NCI-H446 treated with DMSO at 0.1 percent for 48 hours (cell line): ENCODE results near the gene CRYGN.
A peak's percentile ranks its signal among the peaks of the same experiment; 100 is the strongest.

ENCODE experiments used
- DNase-seq: peaks from one replicate; lab custom pipeline; 2025; lab: John Stamatoyannopoulos, UW

CRYGN gene

GRCh38 chr7:151459726-151460473 is 20.0 kb upstream of the CRYGN start:
- peak; percentile 39 for DNase-seq

GRCh38 chr7:151457534-151457933 is 17.6 kb upstream of the CRYGN start:
- DNase-seq = no peak

DNA sequence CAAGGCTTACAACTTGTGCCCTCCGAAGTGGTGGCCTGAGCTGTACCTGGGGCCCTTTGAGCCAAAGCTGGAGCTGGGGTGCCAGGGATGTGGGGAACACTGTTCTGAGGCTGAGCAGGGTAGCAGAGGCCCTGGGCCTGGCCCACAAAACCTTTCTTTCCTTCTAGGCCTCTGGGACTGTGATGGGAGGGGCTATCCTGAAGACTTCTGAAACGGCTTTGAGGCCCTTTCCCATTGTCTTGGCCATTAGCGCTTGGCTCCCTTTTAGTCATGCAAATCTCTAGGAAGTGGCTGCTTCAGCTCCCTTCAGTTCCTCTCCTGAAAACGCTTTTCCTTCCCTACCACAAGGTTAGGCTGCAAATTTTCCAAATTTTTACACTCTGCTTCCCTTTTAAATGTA is 16.8 kb upstream of the CRYGN start:
- no peak for DNase-seq

GRCh38 chr7:151456276-151456675 is 16.3 kb upstream of the CRYGN start:
- DNase-seq = no peak

- DNase-seq = no peak
These were observed 15.7 kb upstream of the CRYGN start for GRCh38 chr7:151455690-151456089.

- no peak for DNase-seq
These were observed 15.1 kb upstream of the CRYGN start for GRCh38 chr7:151454932-151455530.

- no peak for DNase-seq
These were observed 14.4 kb upstream of the CRYGN start for GRCh38 chr7:151454305-151454704.

GRCh38 chr7:151453326-151453791 is 13.4 kb upstream of the CRYGN start:
- DNase-seq = no peak

GRCh38 chr7:151452680-151453325 is 12.9 kb upstream of the CRYGN start:
- no peak for DNase-seq

DNA sequence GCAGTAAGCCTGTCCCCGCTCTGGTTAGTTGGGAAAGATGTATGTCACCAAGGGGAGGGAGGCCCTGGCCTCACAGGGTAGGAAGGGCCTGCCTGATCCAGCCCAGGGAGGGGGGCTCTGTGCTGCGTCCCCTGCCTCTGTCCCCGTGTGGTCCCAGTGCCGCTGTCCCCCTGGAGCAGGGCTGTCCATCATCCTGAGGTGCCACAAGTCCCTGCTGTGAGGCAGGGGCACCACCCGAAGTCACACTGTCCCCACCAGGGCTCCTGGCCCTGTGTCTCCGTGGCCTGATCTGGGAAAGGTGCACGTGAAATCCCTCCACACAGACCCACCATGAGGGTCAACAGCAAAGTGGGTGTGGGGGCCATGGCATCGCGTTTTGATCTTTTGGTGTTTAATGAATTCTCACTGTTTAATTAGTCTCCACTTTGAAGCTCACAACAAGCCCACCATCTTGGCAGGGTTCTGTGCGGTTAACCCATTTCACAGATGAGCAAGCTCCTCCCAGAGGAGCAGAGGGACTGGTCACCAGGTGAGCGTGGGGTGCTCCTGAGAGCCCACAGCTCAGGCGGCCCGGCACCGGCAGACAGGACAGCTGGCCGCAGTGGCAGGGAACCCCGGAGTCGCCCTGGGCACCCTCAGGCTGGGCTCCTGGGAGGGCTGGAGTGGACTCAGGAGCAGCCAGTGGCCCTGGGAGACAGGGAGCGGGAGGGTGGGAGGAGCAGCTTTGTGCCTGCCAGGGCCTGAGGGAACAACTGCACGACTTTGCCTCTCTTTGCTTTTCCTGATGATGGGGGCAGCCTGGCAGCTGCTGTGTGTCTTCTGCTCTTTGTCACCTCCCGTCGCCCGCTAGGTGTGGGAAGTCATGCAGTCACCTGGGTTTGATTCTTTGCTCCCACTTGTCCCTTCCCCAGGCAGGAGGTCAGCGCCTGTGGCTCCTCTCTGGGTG is 12.0 kb upstream of the CRYGN start:
- no peak for DNase-seq

GRCh38 chr7:151451156-151451555 is 11.2 kb upstream of the CRYGN start:
- DNase-seq = no peak

DNA sequence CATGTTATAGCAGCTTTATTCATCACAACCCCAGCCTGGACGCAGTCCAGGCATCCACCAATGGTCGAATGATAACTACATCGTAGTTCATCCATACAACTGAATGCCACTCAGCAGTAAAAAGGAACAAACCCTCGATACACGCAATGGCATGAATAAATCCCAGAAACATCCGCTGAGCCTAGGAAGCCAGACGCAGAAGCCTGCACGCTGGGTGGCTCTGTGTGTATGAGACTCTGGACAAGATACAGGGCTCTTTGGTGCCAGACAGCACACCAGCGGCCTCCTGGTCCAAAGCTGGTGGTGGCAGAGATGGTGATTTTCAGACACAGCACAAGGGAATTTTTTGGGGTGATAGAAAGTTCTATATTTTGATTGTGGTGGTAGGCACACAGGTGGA is 10.0 kb upstream of the CRYGN start:
- no peak for DNase-seq

GRCh38 chr7:151448261-151449252 is 8.6 kb upstream of the CRYGN start:
- no peak for DNase-seq

DNA sequence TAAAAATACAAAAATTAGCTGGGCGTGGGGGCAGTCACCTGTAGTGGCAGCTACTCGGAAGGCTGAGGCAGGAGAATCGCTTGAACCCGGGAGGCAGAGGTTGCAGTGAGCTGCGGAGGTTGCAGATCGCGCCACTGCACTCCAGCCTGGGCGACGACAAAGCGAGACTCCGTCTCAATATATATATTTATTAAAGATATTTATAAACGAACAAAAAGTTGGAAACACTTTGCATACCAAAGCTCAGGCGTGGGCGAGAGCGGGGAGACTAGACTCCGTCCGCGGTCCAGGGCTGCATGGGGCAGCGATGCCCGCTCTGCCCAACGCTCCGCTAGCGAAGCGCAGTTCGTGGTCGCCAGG is 7.9 kb upstream of the CRYGN start:
- DNase-seq = no peak

GRCh38 chr7:151447312-151447711 is 7.4 kb upstream of the CRYGN start:
- no peak for DNase-seq

GRCh38 chr7:151446412-151446811 is 6.5 kb upstream of the CRYGN start:
- DNase-seq = no peak

DNA sequence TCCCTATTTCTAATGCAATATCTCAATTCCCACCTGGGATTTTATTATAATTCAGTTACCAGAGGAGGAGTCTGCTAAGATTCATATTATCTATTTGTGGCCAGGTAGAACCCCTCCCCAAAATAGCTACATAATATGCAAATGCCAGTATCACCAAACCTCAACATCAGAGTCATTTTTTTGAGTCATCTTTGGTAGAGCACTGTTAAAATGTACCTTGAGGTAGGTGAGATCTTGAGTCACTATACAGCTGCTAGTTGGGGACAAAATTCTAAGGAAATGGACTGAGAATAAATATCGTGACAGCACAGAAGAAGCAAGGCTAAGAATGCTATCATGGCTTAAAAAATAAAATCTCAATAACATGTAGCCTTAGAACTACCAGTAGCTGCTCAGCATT is 4.7 kb upstream of the CRYGN start:
- no peak for DNase-seq

- DNase-seq = no peak
These were observed 3.0 kb upstream of the CRYGN start for GRCh38 chr7:151442776-151443496.

GRCh38 chr7:151440799-151441445 is 981 bp upstream of the CRYGN start:
- no peak for DNase-seq
